Naive B cell (primary cell): ENCODE data around the gene SYNGR4. TPM values are rescaled to one million over a fixed set of nuclear protein-coding genes. Genes with fewer than 3 reads are reported as not detected.

Source experiments
- ATAC-seq, 2 donors: fragments of 150-1000 bp; cut with Tn5 transposase; 2 replicates each; pipeline ENCODE4 v1.10.0; 2021; ENCODE audit warnings: low read depth in 2 of 2, mild to moderate bottlenecking in 2 of 2, moderate library complexity in 2 of 2
- DNase-seq: peaks from one replicate; pipeline ENCODE4 v3.0.0; 2022
- H3K27ac Mint-ChIP-seq, 6 donors: one replicate each; pipeline ENCODE4 v1.8.0; 2020 to 2022; ENCODE audit warnings: mild to moderate bottlenecking in 6 of 6, mixed read lengths in 6 of 6, moderate library complexity in 5 of 6, inconsistent platforms in 2 of 6
- H3K27me3 Mint-ChIP-seq, 3 donors: one replicate each; pipeline ENCODE4 v1.8.0; 2021 to 2022; ENCODE audit warnings: mixed read lengths in 3 of 3, mild to moderate bottlenecking in 1 of 3
- H3K36me3 Mint-ChIP-seq, 2 donors: one replicate each; pipeline ENCODE4 v1.8.0; 2020 to 2022; ENCODE audit warnings: mixed read lengths in 2 of 2, inconsistent platforms in 1 of 2, mild to moderate bottlenecking in 1 of 2
- H3K4me1 Mint-ChIP-seq, 3 donors: one replicate each; pipeline ENCODE4 v1.8.0; 2020 to 2022; ENCODE audit warnings: mixed read lengths in 3 of 3, inconsistent platforms in 1 of 3, mild to moderate bottlenecking in 1 of 3, moderate library complexity in 1 of 3
- H3K4me3 Mint-ChIP-seq, 8 donors: one replicate each; pipeline ENCODE4 v1.8.0; 2020 to 2022; ENCODE audit warnings: mild to moderate bottlenecking in 8 of 8, mixed read lengths in 8 of 8, moderate library complexity in 8 of 8, inconsistent platforms in 2 of 8
- H3K9me3 Mint-ChIP-seq, 7 donors: one replicate each; pipeline ENCODE4 v1.8.0; 2020 to 2022; ENCODE audit warnings: mixed read lengths in 7 of 7, mild to moderate bottlenecking in 5 of 7, inconsistent platforms in 2 of 7, moderate library complexity in 1 of 7
- polyA plus RNA-seq, 6 donors: library from polyadenylated mRNA; unstranded; fragments of 300-500 nt; fragmentation: Illumina TruSeq; gene quantifications; one replicate each; pipeline ENCODE4 v1.2.3, GENCODE V29; 2021; ENCODE audit warnings: low read depth in 6 of 6

The SYNGR4 gene
- polyA plus RNA-seq, 6 donors from 2014 or later, result not detected

- DNase-seq, result no peak
- Mint-ChIP-seq H3K4me1 (peaks cover 43 to 68% (median 65%) of the 10 kb centered on the region in 3 donors), H3K27ac (peak overlapping the region; percentile 26 to 99 (median 98)), H3K27me3 (no peaks in the 10 kb centered on the region), H3K4me3 (peak overlapping the region; percentile 89 to 98 (median 96)), H3K36me3 (peaks cover 0 to 12% of the 10 kb centered on the region in 2 donors), H3K9me3 (peaks cover 0 to 2% (median 0%) of the 10 kb centered on the region in 7 donors)
- ATAC-seq, result no peak
Measured at GRCh38 chr19:48332351-48332661, 31.9 kb upstream of the SYNGR4 start.

GRCh38 chr19:48332662-48333466, 31.3 kb upstream of the SYNGR4 start:
- DNase-seq (peak; percentile 96), ATAC-seq (peak; percentile 71)
- H3K9me3 Mint-ChIP-seq, result peaks cover 0 to 2% (median 0%) of the 10 kb centered on the region in 7 donors
- H3K4me1 Mint-ChIP-seq, result peaks cover 39 to 62% (median 60%) of the 10 kb centered on the region in 3 donors
- no peaks in the 10 kb centered on the region for H3K27me3 Mint-ChIP-seq
- peak overlapping the region; percentile 89 to 98 (median 96) for H3K4me3 Mint-ChIP-seq
- H3K27ac Mint-ChIP-seq, result peak overlapping the region; percentile 97 to 99 (median 98)
- peaks cover 0 to 12% of the 10 kb centered on the region in 2 donors for H3K36me3 Mint-ChIP-seq

DNA sequence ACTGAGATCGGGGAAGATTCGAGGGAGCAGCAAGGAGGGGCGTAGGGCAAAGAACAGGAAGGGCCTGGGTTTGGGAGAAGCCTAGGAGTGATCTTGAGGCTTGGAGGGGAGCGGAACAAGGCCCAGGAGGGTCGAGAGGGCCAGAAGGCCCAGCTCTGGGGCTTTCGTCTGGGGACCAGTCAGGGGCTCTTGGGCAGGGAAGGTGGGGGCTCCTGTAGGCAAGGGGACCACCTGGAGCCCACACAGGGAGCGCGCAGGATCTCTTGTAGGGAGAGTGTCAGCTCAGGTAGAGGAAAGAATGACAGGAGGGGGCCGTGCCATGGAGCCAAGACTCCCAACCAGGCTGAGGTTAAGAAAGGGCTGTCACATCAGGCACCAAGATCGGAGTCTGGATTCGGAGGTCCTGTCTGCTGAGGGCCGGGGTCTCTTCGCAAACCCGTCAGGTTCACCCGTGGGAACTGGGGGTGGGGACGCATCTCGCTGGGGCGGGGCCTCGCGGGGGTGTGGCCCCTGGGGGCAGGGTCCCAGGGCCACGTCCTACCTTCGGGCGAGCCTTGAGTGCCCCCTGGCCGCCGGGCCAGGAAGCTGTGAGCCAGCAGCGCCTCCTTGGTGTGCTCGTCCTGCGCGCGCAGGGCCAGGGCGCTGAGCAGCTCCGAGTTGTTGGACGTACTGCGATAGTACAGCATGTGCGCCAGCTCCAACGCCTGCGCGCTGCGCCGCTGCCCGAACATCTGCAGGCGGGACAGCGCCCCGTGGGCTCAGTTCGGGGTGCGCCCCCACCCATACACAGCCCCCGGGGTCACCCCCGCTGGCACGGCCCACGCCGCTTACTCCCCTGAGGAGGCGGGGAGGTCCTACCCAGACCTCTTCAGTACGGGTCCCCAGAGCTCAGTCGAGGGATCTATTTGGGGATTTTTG, 30.4 kb upstream of the SYNGR4 start:
- H3K4me1 Mint-ChIP-seq, result peaks cover 35 to 61% (median 54%) of the 10 kb centered on the region in 3 donors
- H3K4me3 Mint-ChIP-seq, result peak overlapping the region; percentile 89 to 98 (median 96)
- peak; percentile 91 for DNase-seq
- no peaks in the 10 kb centered on the region for H3K9me3 Mint-ChIP-seq
- peak; percentile 60 to 61 for ATAC-seq
- peaks cover 0 to 9% of the 10 kb centered on the region in 2 donors for H3K36me3 Mint-ChIP-seq
- peak overlapping the region; percentile 97 to 99 (median 98) for H3K27ac Mint-ChIP-seq
- no peaks in the 10 kb centered on the region for H3K27me3 Mint-ChIP-seq

- H3K4me3 Mint-ChIP-seq, result no peak overlapping the region
- peaks cover 0 to 1% (median 0%) of the 10 kb centered on the region in 7 donors for H3K9me3 Mint-ChIP-seq
- H3K36me3 Mint-ChIP-seq, result no peaks in the 10 kb centered on the region
- H3K27ac Mint-ChIP-seq, result peak overlapping the region in 1 of 6 donors; percentile 18
- ATAC-seq (no peak), DNase-seq (no peak)
- no peaks in the 10 kb centered on the region for H3K27me3 Mint-ChIP-seq
- H3K4me1 Mint-ChIP-seq, result peaks cover 6 to 21% (median 14%) of the 10 kb centered on the region in 3 donors
Measured at GRCh38 chr19:48338253-48338755, 25.9 kb upstream of the SYNGR4 start.

GRCh38 chr19:48338802-48339503, 25.2 kb upstream of the SYNGR4 start:
- Mint-ChIP-seq H3K4me3 (no peak overlapping the region), H3K36me3 (no peaks in the 10 kb centered on the region), H3K27ac (no peak overlapping the region), H3K27me3 (no peaks in the 10 kb centered on the region), H3K4me1 (peaks cover 3 to 17% (median 12%) of the 10 kb centered on the region in 3 donors), H3K9me3 (peaks cover 0 to 1% (median 0%) of the 10 kb centered on the region in 7 donors)
- ATAC-seq, result no peak
- DNase-seq, result no peak

DNA sequence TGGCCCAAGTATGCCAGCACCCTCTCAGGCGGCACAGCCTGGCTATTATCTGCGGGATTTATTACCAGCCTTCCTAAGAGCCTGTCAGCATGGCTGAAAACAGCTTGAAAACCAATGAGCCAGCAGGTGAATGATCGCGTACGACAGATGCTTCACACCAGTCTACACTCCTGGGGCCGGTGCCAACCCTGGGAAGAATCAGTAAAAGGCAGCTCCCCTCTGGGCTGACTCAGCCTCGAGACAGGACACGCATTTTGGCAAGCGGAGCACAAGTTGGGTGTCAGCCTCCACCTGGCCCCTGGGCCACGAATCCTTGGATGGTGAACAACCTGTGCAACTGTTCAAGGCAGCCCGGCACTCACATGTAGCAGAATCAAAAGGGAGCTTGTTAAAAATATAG, 23.2 kb upstream of the SYNGR4 start:
- peaks cover 0 to 1% (median 0%) of the 10 kb centered on the region in 7 donors for H3K9me3 Mint-ChIP-seq
- no peak for ATAC-seq
- H3K4me1 Mint-ChIP-seq, result peaks cover 0 to 8% (median 2%) of the 10 kb centered on the region in 3 donors
- DNase-seq, result no peak
- H3K36me3 Mint-ChIP-seq, result no peaks in the 10 kb centered on the region
- no peaks in the 10 kb centered on the region for H3K27me3 Mint-ChIP-seq
- no peak overlapping the region for H3K4me3 Mint-ChIP-seq
- H3K27ac Mint-ChIP-seq, result peak overlapping the region in 3 of 6 donors; percentile 28 to 74 (median 68)

GRCh38 chr19:48341515-48342413, 22.4 kb upstream of the SYNGR4 start:
- ATAC-seq (no peak), DNase-seq (no peak)
- Mint-ChIP-seq H3K4me3 (no peak overlapping the region), H3K4me1 (peaks cover 0 to 8% (median 2%) of the 10 kb centered on the region in 3 donors), H3K27ac (no peak overlapping the region), H3K36me3 (no peaks in the 10 kb centered on the region), H3K9me3 (peaks cover 0 to 1% (median 0%) of the 10 kb centered on the region in 7 donors), H3K27me3 (no peaks in the 10 kb centered on the region)

- Mint-ChIP-seq H3K4me3 (no peak overlapping the region), H3K4me1 (peaks cover 0 to 8% (median 2%) of the 10 kb centered on the region in 3 donors), H3K27ac (no peak overlapping the region), H3K36me3 (no peaks in the 10 kb centered on the region), H3K27me3 (no peaks in the 10 kb centered on the region), H3K9me3 (peaks cover 0 to 1% (median 0%) of the 10 kb centered on the region in 7 donors)
- ATAC-seq (no peak), DNase-seq (no peak)
Measured at GRCh38 chr19:48342414-48342738, 21.8 kb upstream of the SYNGR4 start.

DNA sequence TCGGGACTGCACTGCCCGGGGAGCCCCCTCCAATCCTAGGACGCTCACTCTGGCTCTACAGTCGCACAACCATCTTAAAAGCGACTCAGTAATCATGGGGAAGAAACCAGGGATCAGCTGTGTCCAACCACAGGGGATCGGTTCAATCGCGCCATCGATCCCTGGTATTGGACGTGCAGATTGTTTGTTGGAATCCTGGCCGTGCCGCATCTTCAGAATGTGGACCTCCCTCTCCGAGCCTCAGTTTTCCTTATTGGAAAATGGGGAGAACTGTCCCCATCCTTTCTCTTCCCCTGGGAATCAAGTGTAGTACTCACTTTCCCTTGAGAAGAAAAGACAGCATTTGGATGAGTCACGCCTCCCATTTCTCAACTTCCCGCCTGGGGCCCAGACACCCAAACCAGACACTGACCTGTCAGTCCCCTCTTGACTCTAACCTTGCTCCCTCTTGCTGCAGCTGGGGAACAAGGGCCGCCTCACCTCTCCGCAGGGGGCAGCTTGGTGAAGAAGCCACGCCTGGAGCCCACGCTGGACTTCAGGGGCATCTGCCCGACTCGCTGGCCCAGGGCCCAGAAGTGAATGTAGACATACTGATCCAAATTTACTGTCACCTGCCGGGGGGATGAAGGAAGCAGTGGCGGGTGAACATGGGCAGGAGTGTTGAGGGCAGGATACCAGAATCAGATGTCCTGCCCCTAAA, 21.2 kb upstream of the SYNGR4 start:
- no peak overlapping the region for H3K27ac Mint-ChIP-seq
- H3K4me3 Mint-ChIP-seq, result no peak overlapping the region
- peaks cover 0 to under 1% of the 10 kb centered on the region in 2 donors for H3K36me3 Mint-ChIP-seq
- no peak for ATAC-seq
- DNase-seq, result no peak
- no peaks in the 10 kb centered on the region for H3K27me3 Mint-ChIP-seq
- H3K4me1 Mint-ChIP-seq, result peaks cover 0 to 6% (median 2%) of the 10 kb centered on the region in 3 donors
- peaks cover 0 to 1% (median 0%) of the 10 kb centered on the region in 7 donors for H3K9me3 Mint-ChIP-seq

DNA sequence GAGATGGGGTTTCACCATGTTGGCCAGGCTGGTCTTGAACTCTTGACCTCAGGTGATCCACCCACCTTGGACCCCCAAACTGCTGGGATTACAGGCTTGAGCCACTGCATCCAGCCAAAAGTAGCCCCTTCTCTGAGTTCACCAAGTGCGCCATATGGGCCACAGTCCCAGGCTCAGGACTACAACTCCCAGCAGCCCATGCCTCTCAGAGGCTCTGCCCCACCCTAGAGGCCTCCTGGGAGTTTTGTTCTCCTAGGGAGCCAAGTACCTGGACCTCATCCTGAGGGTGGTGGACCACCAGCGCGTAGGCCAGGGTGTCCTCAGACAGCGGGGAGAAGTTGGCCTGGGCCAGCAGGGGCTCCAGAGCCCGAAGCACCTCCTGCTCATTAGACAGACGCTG, 19.3 kb upstream of the SYNGR4 start:
- Mint-ChIP-seq H3K9me3 (peaks cover 0 to 1% (median 0%) of the 10 kb centered on the region in 7 donors), H3K27ac (peak overlapping the region in 2 of 6 donors; percentile 5 to 37), H3K4me1 (peaks cover 0 to 4% (median 0%) of the 10 kb centered on the region in 3 donors), H3K4me3 (no peak overlapping the region), H3K36me3 (peaks cover 5 to 8% of the 10 kb centered on the region in 2 donors), H3K27me3 (no peaks in the 10 kb centered on the region)
- DNase-seq (no peak), ATAC-seq (no peak)

DNA sequence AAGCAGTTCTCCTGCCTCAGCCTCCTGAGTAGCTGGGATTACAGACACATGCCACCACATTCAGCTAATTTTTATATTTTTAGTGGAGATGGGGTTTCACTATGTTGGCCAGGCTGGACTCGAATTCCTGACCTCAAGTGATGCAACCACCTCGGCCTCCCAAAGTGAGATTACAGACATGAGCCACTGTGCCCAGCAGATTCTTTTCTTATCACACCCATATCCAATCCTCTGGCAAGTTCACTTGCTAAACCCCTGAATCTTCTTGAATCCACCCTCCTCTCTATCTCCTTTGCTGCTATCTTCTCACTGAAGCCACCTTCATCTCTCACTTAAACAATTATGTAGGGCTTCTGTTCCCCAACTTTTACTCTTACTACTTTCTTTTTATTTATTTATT, 18.0 kb upstream of the SYNGR4 start:
- no peak for ATAC-seq
- Mint-ChIP-seq H3K4me1 (peaks cover 0 to 7% (median 3%) of the 10 kb centered on the region in 3 donors), H3K9me3 (peaks cover 0 to 1% (median 0%) of the 10 kb centered on the region in 7 donors), H3K27ac (peak overlapping the region in 1 of 6 donors; percentile 36), H3K36me3 (peaks cover 5 to 8% of the 10 kb centered on the region in 2 donors), H3K27me3 (no peaks in the 10 kb centered on the region), H3K4me3 (peak overlapping the region in 1 of 8 donors; percentile 23)
- DNase-seq, result no peak
